ENCODE measurements around the gene ATOSA.

The ATOSA gene

DNA sequence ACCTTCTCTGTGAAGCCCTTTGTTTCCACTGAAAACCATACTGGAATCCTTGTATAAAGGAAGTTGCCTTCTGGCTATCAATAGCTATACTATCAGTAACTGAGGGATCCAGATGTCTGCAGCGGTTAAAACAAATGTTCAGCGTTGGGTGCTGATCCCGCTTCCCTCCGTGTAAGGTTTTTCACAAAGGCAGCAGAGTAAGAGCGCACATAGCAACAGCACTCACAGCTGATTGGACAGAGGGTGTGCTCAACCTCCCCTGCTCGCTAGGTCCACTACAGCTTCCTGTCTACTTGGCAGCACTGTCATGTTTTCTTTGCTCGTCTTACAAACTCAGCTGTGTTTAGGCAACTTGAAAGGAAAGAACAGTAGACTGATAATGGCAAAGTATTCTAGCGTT lies 27.3 kb downstream of the ATOSA start:
- peak; percentile 91 for DNase-seq

GRCh38 chr15:52651114-52651513 lies 28.1 kb downstream of the ATOSA start:
- no peak for DNase-seq

GRCh38 chr15:52649686-52650085 lies 29.5 kb downstream of the ATOSA start:
- no peak for DNase-seq

- DNase-seq: no peak
Observed at GRCh38 chr15:52645916-52646315, 33.3 kb downstream of the ATOSA start.

GRCh38 chr15:52642386-52643361 lies 36.5 kb downstream of the ATOSA start:
- DNase-seq: no peak

- no peak for DNase-seq
Observed at GRCh38 chr15:52636459-52636858, 42.7 kb downstream of the ATOSA start.

DNA sequence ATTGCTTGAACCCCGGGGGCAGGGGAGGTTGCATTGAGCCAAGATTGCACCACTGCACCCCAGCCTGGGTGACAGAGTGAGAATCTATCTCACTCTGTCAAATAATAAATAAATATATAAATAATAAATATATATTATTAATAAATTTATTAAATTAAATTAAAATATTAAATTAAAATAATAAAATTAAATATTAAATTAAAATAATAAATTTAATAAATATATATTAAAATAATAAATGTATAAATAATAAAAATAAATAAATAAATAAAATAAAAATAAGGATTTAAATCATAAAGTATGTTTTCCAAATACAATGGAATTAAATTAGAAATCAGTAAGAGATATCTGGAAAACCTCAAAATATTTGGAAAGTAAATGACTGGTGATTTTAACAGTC lies 43.3 kb downstream of the ATOSA start:
- DNase-seq: no peak

All from eye (tissue), 1 donor.